ENCODE measurements around the gene PCDHAC1. TPM values are rescaled to one million over a fixed set of nuclear protein-coding genes. Genes with fewer than 3 reads are reported as not detected.

The PCDHAC1 gene
- total RNA-seq, 2 donors from 2014 or later: 1.8 to 4.0 TPM

GRCh38 chr5:140951636-140952035, 25.5 kb downstream of the PCDHAC1 start:
- H3K9me3 ChIP-seq: no peaks in the 10 kb centered on the region
- ATAC-seq (no peak), DNase-seq (no peak)
- H3K4me1 ChIP-seq: no peaks in the 10 kb centered on the region
- 54 to 73% methylated on average over 6 of the region's 6 CpGs for WGBS, 2 donors
- no peaks in the 10 kb centered on the region for H3K27me3 ChIP-seq
- TF ChIP-seq POLR2A (IDR thresholded peaks at IDR 0.05): no peak
- H3K36me3 ChIP-seq (replicated peaks in 1 of 2; ENCODE audit: insufficient read depth in 1 of 2, low read depth in 2 of 2): no peaks in the 10 kb centered on the region
- no peak overlapping the region for H3K4me3 ChIP-seq
- intact Hi-C loops (cut with DNase I): no loop called here
- H3K27ac ChIP-seq: no peak overlapping the region

DNA sequence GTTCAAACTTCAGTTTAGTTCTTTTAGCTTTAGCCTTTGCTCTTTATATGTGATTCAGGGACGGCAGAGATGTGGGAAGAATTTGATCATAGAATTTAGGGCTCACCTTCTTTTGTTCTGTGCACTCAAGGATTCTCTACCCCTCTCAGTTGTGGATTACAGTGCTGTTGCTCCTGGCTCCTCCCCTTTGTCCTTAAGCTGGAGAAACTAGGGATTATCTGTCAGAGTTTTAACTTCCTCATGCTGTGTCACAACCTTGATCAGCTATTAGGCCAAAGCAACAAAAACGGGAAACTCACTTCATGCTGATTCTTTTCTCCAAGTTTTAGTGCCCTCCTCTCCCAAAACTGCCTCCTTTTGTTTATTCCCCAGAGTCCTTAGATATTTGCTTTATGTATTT, 27.1 kb downstream of the PCDHAC1 start:
- WGBS, 2 donors: 37 to 45% methylated on average over 2 of the region's 2 CpGs
- Histone ChIP-seq H3K27me3 (no peaks in the 10 kb centered on the region), H3K36me3 (replicated peaks in 1 of 2; ENCODE audit: insufficient read depth in 1 of 2, low read depth in 2 of 2) (no peaks in the 10 kb centered on the region), H3K4me3 (no peak overlapping the region), H3K4me1 (no peaks in the 10 kb centered on the region), H3K9me3 (no peaks in the 10 kb centered on the region), H3K27ac (no peak overlapping the region)
- ATAC-seq: no peak
- DNase-seq: no peak
- TF ChIP-seq, protein P1, sequence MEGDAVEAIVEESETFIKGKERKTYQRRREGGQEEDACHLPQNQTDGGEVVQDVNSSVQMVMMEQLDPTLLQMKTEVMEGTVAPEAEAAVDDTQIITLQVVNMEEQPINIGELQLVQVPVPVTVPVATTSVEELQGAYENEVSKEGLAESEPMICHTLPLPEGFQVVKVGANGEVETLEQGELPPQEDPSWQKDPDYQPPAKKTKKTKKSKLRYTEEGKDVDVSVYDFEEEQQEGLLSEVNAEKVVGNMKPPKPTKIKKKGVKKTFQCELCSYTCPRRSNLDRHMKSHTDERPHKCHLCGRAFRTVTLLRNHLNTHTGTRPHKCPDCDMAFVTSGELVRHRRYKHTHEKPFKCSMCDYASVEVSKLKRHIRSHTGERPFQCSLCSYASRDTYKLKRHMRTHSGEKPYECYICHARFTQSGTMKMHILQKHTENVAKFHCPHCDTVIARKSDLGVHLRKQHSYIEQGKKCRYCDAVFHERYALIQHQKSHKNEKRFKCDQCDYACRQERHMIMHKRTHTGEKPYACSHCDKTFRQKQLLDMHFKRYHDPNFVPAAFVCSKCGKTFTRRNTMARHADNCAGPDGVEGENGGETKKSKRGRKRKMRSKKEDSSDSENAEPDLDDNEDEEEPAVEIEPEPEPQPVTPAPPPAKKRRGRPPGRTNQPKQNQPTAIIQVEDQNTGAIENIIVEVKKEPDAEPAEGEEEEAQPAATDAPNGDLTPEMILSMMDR (IDR thresholded peaks at IDR 0.05): no peak
- no peak for TF ChIP-seq POLR2A (IDR thresholded peaks at IDR 0.05)
- intact Hi-C loops (cut with DNase I): no loop called here

- TF ChIP-seq POLR2A (IDR thresholded peaks at IDR 0.05): no peak
- TF ChIP-seq, protein P1 (IDR thresholded peaks at IDR 0.05): no peak
- no peak overlapping the region for H3K4me3 ChIP-seq
- WGBS, 2 donors: 86 to 95% methylated on average over 1 of the region's 1 CpG
- H3K9me3 ChIP-seq: no peaks in the 10 kb centered on the region
- H3K4me1 ChIP-seq: peaks cover 13% of the 10 kb centered on the region
- no peak for DNase-seq
- no peak overlapping the region for H3K27ac ChIP-seq
- ATAC-seq: no peak
- intact Hi-C loops (cut with DNase I): no loop called here
- no peaks in the 10 kb centered on the region for H3K27me3 ChIP-seq
- H3K36me3 ChIP-seq (replicated peaks in 1 of 2; ENCODE audit: insufficient read depth in 1 of 2, low read depth in 2 of 2): no peaks in the 10 kb centered on the region
Observed at GRCh38 chr5:140962190-140962589, 36.1 kb downstream of the PCDHAC1 start.

GRCh38 chr5:140964356-140964755, 38.3 kb downstream of the PCDHAC1 start:
- H3K9me3 ChIP-seq: no peaks in the 10 kb centered on the region
- TF ChIP-seq POLR2A (IDR thresholded peaks at IDR 0.05): no peak
- TF ChIP-seq, protein P1 (IDR thresholded peaks at IDR 0.05): no peak
- H3K4me3 ChIP-seq: no peak overlapping the region
- ATAC-seq (no peak), DNase-seq (no peak)
- WGBS, 2 donors: 68 to 77% methylated on average over 3 of the region's 3 CpGs
- no peak overlapping the region for H3K27ac ChIP-seq
- H3K4me1 ChIP-seq: peaks cover 15% of the 10 kb centered on the region
- intact Hi-C loops (cut with DNase I): no loop called here
- H3K36me3 ChIP-seq (replicated peaks in 1 of 2; ENCODE audit: insufficient read depth in 1 of 2, low read depth in 2 of 2): no peaks in the 10 kb centered on the region
- H3K27me3 ChIP-seq: no peaks in the 10 kb centered on the region

- Histone ChIP-seq H3K4me3 (peak overlapping the region; percentile 24 to 50), H3K27ac (no peak overlapping the region), H3K9me3 (no peaks in the 10 kb centered on the region), H3K4me1 (peaks cover 15% of the 10 kb centered on the region), H3K27me3 (no peaks in the 10 kb centered on the region), H3K36me3 (replicated peaks in 1 of 2; ENCODE audit: insufficient read depth in 1 of 2, low read depth in 2 of 2) (no peaks in the 10 kb centered on the region)
- TF ChIP-seq, protein P1 (IDR thresholded peaks at IDR 0.05): no peak
- no peak for TF ChIP-seq POLR2A (IDR thresholded peaks at IDR 0.05)
- intact Hi-C loops (cut with DNase I): no loop called here
- ATAC-seq: no peak
- DNase-seq: peak in 3 of 4 donors; percentile 4 to 35 (median 15)
- 1 to 5% methylated on average over 9 of the region's 9 CpGs for WGBS, 2 donors
Observed at GRCh38 chr5:140965905-140966292, 39.8 kb downstream of the PCDHAC1 start.
